ENCODE data around the gene RC3H2.

Gene RC3H2

GRCh38 chr9:122904823-122905710, at the start of gene RC3H2:
TSS of gene RC3H2 (minus strand) at chr9:122905359. CDS start at chr9:122897509, 7,850 bp downstream.
- DNase-seq = peak; percentile 97

GRCh38 chr9:122954253-122954691, 49.1 kb upstream of the RC3H2 start:
- DNase-seq = no peak

GRCh38 chr9:122951056-122951455, 45.9 kb upstream of the RC3H2 start:
- DNase-seq = no peak

GRCh38 chr9:122950263-122950662, 45.1 kb upstream of the RC3H2 start:
- no peak for DNase-seq

- no peak for DNase-seq
Observed at GRCh38 chr9:122949696-122950095, 44.5 kb upstream of the RC3H2 start.

GRCh38 chr9:122948313-122948712, 43.2 kb upstream of the RC3H2 start:
- no peak for DNase-seq

GRCh38 chr9:122946461-122947005, 41.4 kb upstream of the RC3H2 start:
- DNase-seq = no peak

- DNase-seq = no peak
Observed at GRCh38 chr9:122944960-122945888, 40.1 kb upstream of the RC3H2 start.

GRCh38 chr9:122941582-122942234, 36.5 kb upstream of the RC3H2 start:
- no peak for DNase-seq

- DNase-seq = peak; percentile 95
Observed at GRCh38 chr9:122940749-122941581, 35.8 kb upstream of the RC3H2 start, which contains the start of gene RABGAP1. TSS of gene RABGAP1 (plus strand) at chr9:122941020. CDS start at chr9:122957060, 16,040 bp downstream.

- no peak for DNase-seq
Observed at GRCh38 chr9:122940454-122940748, 35.2 kb upstream of the RC3H2 start.

GRCh38 chr9:122939601-122940000, 34.4 kb upstream of the RC3H2 start:
- no peak for DNase-seq

- no peak for DNase-seq
Observed at GRCh38 chr9:122936883-122937282, 31.7 kb upstream of the RC3H2 start.

- no peak for DNase-seq
Observed at GRCh38 chr9:122936464-122936863, 31.3 kb upstream of the RC3H2 start.

GRCh38 chr9:122931226-122932121, 26.3 kb upstream of the RC3H2 start, which contains the start of gene ZBTB26:
TSS of gene ZBTB26 (minus strand) at chr9:122931512. CDS start at chr9:122919934, 11,578 bp downstream.
- DNase-seq = peak; percentile 70

GRCh38 chr9:122930541-122931225, 25.5 kb upstream of the RC3H2 start:
- no peak for DNase-seq

GRCh38 chr9:122929796-122930354, 24.7 kb upstream of the RC3H2 start:
- no peak for DNase-seq

GRCh38 chr9:122923947-122924346, 18.8 kb upstream of the RC3H2 start:
- DNase-seq = no peak

GRCh38 chr9:122922713-122923112, 17.6 kb upstream of the RC3H2 start:
- DNase-seq = no peak

- no peak for DNase-seq
Observed at GRCh38 chr9:122918310-122918709, 13.2 kb upstream of the RC3H2 start.
